Urinary bladder (tissue), 4 donors: ENCODE data around the gene COPE. TPM values are rescaled to one million over a fixed set of nuclear protein-coding genes. Genes with fewer than 3 reads are reported as not detected.

ENCODE experiments used
- DNase-seq: peaks from one replicate; pipeline ENCODE4 v3.0.0-alpha.2; 2015; ENCODE audit errors: extremely low spot score
- H3K27ac ChIP-seq: one replicate; pipeline ENCODE4 v1.5.1; 2013; ENCODE audit warnings: low read depth, mild to moderate bottlenecking, moderate library complexity
- H3K36me3 ChIP-seq: one replicate; pipeline ENCODE4 v1.6.1; 2013; ENCODE audit warnings: mild to moderate bottlenecking, moderate library complexity; ENCODE audit not compliant: insufficient read depth
- H3K4me1 ChIP-seq: one replicate; pipeline ENCODE4 v1.6.1; 2013; ENCODE audit warnings: mild to moderate bottlenecking, moderate library complexity; ENCODE audit not compliant: insufficient read depth
- H3K4me3 ChIP-seq: one replicate; pipeline ENCODE4 v1.5.1; 2013; ENCODE audit warnings: low read depth, low read length
- WGBS: extraction: QIAGEN DNeasy Blood & Tissue Kit; methylation state at CpG from one replicate; pipeline ENCODE4 v1.1.7; 2013; 5-methylcytosine and 5-hydroxymethylcytosine counted together
- polyA plus RNA-seq: library from polyadenylated mRNA; stranded (reverse); fragments of 200-250 nt; gene quantifications from one replicate; pipeline ENCODE4 v1.2.3, GENCODE V29; 2013
- total RNA-seq: library from RNA; depleted of rRNA; stranded (reverse); fragments of >200 nt; gene quantifications from one replicate; pipeline ENCODE4 v1.2.3, GENCODE V29; 2014
- donor health status: healthy with polysubstance abuse.
- donor health status: healthy.

COPE gene
- total and polyA plus RNA-seq, 2 donors = 47.1 to 188 TPM

GRCh38 chr19:18857223-18857622, 62.0 kb downstream of the COPE start:
- no peak for DNase-seq
- no peak overlapping the region for H3K27ac ChIP-seq
- 95% methylated on average over 13 of the region's 13 CpGs for WGBS
- H3K4me3 ChIP-seq = no peak overlapping the region
- H3K36me3 ChIP-seq = peaks cover 18% of the 10 kb centered on the region
- no peaks in the 10 kb centered on the region for H3K4me1 ChIP-seq

GRCh38 chr19:18856385-18857126, 62.6 kb downstream of the COPE start:
- Histone ChIP-seq H3K4me3 (no peak overlapping the region), H3K36me3 (peaks cover 20% of the 10 kb centered on the region), H3K4me1 (no peaks in the 10 kb centered on the region), H3K27ac (no peak overlapping the region)
- 86% methylated on average over 22 of the region's 22 CpGs for WGBS
- no peak for DNase-seq

- no peak for DNase-seq
- Histone ChIP-seq H3K4me1 (no peaks in the 10 kb centered on the region), H3K4me3 (no peak overlapping the region), H3K36me3 (peaks cover 18% of the 10 kb centered on the region), H3K27ac (no peak overlapping the region)
- WGBS = 91% methylated on average over 27 of the region's 27 CpGs
Observed at GRCh38 chr19:18855647-18856384, 63.4 kb downstream of the COPE start.

GRCh38 chr19:18854982-18855381, 64.2 kb downstream of the COPE start:
- 96% methylated on average over 33 of the region's 33 CpGs for WGBS
- Histone ChIP-seq H3K27ac (no peak overlapping the region), H3K36me3 (peaks cover 14% of the 10 kb centered on the region), H3K4me3 (no peak overlapping the region), H3K4me1 (no peaks in the 10 kb centered on the region)
- DNase-seq = no peak

GRCh38 chr19:18853755-18854427, 65.3 kb downstream of the COPE start:
- WGBS = 78% methylated on average over 17 of the region's 17 CpGs
- Histone ChIP-seq H3K4me1 (no peaks in the 10 kb centered on the region), H3K36me3 (peaks cover 13% of the 10 kb centered on the region), H3K27ac (no peak overlapping the region), H3K4me3 (no peak overlapping the region)
- no peak for DNase-seq

GRCh38 chr19:18852648-18853047, 66.5 kb downstream of the COPE start:
- H3K36me3 ChIP-seq = peaks cover 12% of the 10 kb centered on the region
- WGBS = 82% methylated on average over 12 of the region's 12 CpGs
- H3K27ac ChIP-seq = no peak overlapping the region
- peak; percentile 55 for DNase-seq
- no peaks in the 10 kb centered on the region for H3K4me1 ChIP-seq
- no peak overlapping the region for H3K4me3 ChIP-seq

GRCh38 chr19:18851673-18852325, 67.4 kb downstream of the COPE start:
- Histone ChIP-seq H3K27ac (no peak overlapping the region), H3K36me3 (peaks cover 8% of the 10 kb centered on the region)
- WGBS = 95% methylated on average over 31 of the region's 31 CpGs

GRCh38 chr19:18850471-18851375, 68.5 kb downstream of the COPE start:
- Histone ChIP-seq H3K4me1 (no peaks in the 10 kb centered on the region), H3K27ac (no peak overlapping the region), H3K36me3 (peaks cover 8% of the 10 kb centered on the region), H3K4me3 (no peak overlapping the region)
- WGBS = 68% methylated on average over 27 of the region's 27 CpGs
- DNase-seq = no peak

More at GRCh38 chr19:18851673-18852325, 67.4 kb downstream of the COPE start:
- H3K4me3 ChIP-seq = no peak overlapping the region
- no peaks in the 10 kb centered on the region for H3K4me1 ChIP-seq
- DNase-seq = no peak

- DNase-seq = no peak
- Histone ChIP-seq H3K27ac (peak overlapping the region; percentile 71), H3K36me3 (peaks cover 5% of the 10 kb centered on the region), H3K4me1 (no peaks in the 10 kb centered on the region), H3K4me3 (no peak overlapping the region)
- WGBS = 55% methylated on average over 16 of the region's 16 CpGs
Observed at GRCh38 chr19:18849838-18850400, 69.3 kb downstream of the COPE start.

Other genes starting within 250 kb of the COPE start
- 4.8 TPM for gene CRTC1, start 235.7 kb downstream of the COPE start, total RNA-seq
- gene CRTC1, start 235.7 kb downstream of the COPE start, polyA plus RNA-seq = 13.6 TPM
- gene COMP, start 128.1 kb downstream of the COPE start, total RNA-seq = 0.90 TPM
- 25.0 TPM for gene COMP, start 128.1 kb downstream of the COPE start, polyA plus RNA-seq
- gene UPF1, start 87.4 kb downstream of the COPE start, total RNA-seq = 34.4 TPM
- 52.9 TPM for gene UPF1, start 87.4 kb downstream of the COPE start, polyA plus RNA-seq
- 7.2 TPM for gene CERS1, start 23.2 kb downstream of the COPE start, total RNA-seq
- gene CERS1, start 23.2 kb downstream of the COPE start, polyA plus RNA-seq = 2.2 TPM
- 22.2 TPM for gene DDX49, start 328 bp upstream of the COPE start, total RNA-seq
- gene DDX49, start 328 bp upstream of the COPE start, polyA plus RNA-seq = 54.0 TPM
- gene HOMER3, start 21.8 kb upstream of the COPE start, total RNA-seq = 20.7 TPM
- gene HOMER3, start 21.8 kb upstream of the COPE start, polyA plus RNA-seq = 28.4 TPM
- 55.8 TPM for gene SUGP2, start 114.1 kb upstream of the COPE start, total RNA-seq
- gene SUGP2, start 114.1 kb upstream of the COPE start, polyA plus RNA-seq = 36.3 TPM
- gene ARMC6, start 114.2 kb upstream of the COPE start, total RNA-seq = 19.6 TPM
- 20.3 TPM for gene ARMC6, start 114.2 kb upstream of the COPE start, polyA plus RNA-seq
- gene SLC25A42, start 144.6 kb upstream of the COPE start, total RNA-seq = 7.1 TPM
- gene SLC25A42, start 144.6 kb upstream of the COPE start, polyA plus RNA-seq = 14.8 TPM
- 8.8 TPM for gene TMEM161A, start 219.1 kb upstream of the COPE start, total RNA-seq
- gene TMEM161A, start 219.1 kb upstream of the COPE start, polyA plus RNA-seq = 30.7 TPM